Measurements from ENCODE around the gene CNOT10. TPM values are rescaled to one million over a fixed set of nuclear protein-coding genes. Genes with fewer than 3 reads are reported as not detected.

Gene CNOT10
- total and polyA plus RNA-seq, 4 donors = 14.1 to 57.5 (median 22.1) TPM

GRCh38 chr3:32681811-32682210 lies 3.2 kb upstream of the CNOT10 start:
- Histone ChIP-seq H3K27me3 (ENCODE audit: control insufficient read depth in 3 of 3, insufficient read depth in 3 of 3, low read length in 2 of 3) (no peaks in the 10 kb centered on the region), H3K27ac (ENCODE audit: low read depth in 1 of 2, low read length in 1 of 2) (no peak overlapping the region), H3K4me3 (no peak overlapping the region), H3K9ac (ENCODE audit: insufficient read depth in 1 of 2, low read length in 2 of 2) (no peak overlapping the region), H3K4me1 (ENCODE audit: control insufficient read depth in 5 of 5, insufficient read depth in 5 of 5, low read length in 5 of 5) (peaks cover 0 to 19% (median 5%) of the 10 kb centered on the region in 5 donors), H3K36me3 (ENCODE audit: control insufficient read depth in 4 of 4, insufficient read depth in 4 of 4, low read length in 4 of 4) (peaks cover 0 to 3% (median 0%) of the 10 kb centered on the region in 4 donors), H3K9me3 (ENCODE audit: control insufficient read depth in 4 of 4, insufficient read depth in 3 of 4, low read length in 3 of 4) (no peaks in the 10 kb centered on the region)
- ATAC-seq (ENCODE audit: insufficient read depth, low FRiP score) = no peak
- no peak for DNase-seq
- 92 to 93% methylated on average over 4 of the region's 4 CpGs for WGBS, 2 donors
- TF ChIP-seq CTCF (IDR thresholded peaks at IDR 0.05; ENCODE audit: control extremely low read depth, extremely low read depth) = no peak

GRCh38 chr3:32684029-32684799 lies 774 bp upstream of the CNOT10 start:
- peaks cover 0 to 21% (median 7%) of the 10 kb centered on the region in 5 donors for H3K4me1 ChIP-seq (ENCODE audit: control insufficient read depth in 5 of 5, insufficient read depth in 5 of 5, low read length in 5 of 5)
- peak overlapping the region in 1 of 2 donors; percentile 79 for H3K27ac ChIP-seq (ENCODE audit: low read depth in 1 of 2, low read length in 1 of 2)
- peaks cover 0 to 3% (median 1%) of the 10 kb centered on the region in 4 donors for H3K36me3 ChIP-seq (ENCODE audit: control insufficient read depth in 4 of 4, insufficient read depth in 4 of 4, low read length in 4 of 4)
- no peak for ATAC-seq (ENCODE audit: insufficient read depth, low FRiP score)
- peak in 1 of 3 donors; percentile 5 for DNase-seq
- peak overlapping the region in 1 of 2 donors; percentile 96 for H3K9ac ChIP-seq (ENCODE audit: insufficient read depth in 1 of 2, low read length in 2 of 2)
- no peak for TF ChIP-seq CTCF (IDR thresholded peaks at IDR 0.05; ENCODE audit: control extremely low read depth, extremely low read depth)
- no peaks in the 10 kb centered on the region for H3K27me3 ChIP-seq (ENCODE audit: control insufficient read depth in 3 of 3, insufficient read depth in 3 of 3, low read length in 2 of 3)
- no peaks in the 10 kb centered on the region for H3K9me3 ChIP-seq (ENCODE audit: control insufficient read depth in 4 of 4, insufficient read depth in 3 of 4, low read length in 3 of 4)
- no peak overlapping the region for H3K4me3 ChIP-seq
- WGBS, 2 donors = 41 to 44% methylated on average over 4 of the region's 4 CpGs

- peak overlapping the region; percentile 59 to 63 for H3K9ac ChIP-seq (ENCODE audit: insufficient read depth in 1 of 2, low read length in 2 of 2)
- DNase-seq = peak in 2 of 3 donors; percentile 33 to 54
- H3K4me3 ChIP-seq = peak overlapping the region; percentile 96
- H3K9me3 ChIP-seq (ENCODE audit: control insufficient read depth in 4 of 4, insufficient read depth in 3 of 4, low read length in 3 of 4) = no peaks in the 10 kb centered on the region
- ATAC-seq (ENCODE audit: insufficient read depth, low FRiP score) = no peak
- no peaks in the 10 kb centered on the region for H3K27me3 ChIP-seq (ENCODE audit: control insufficient read depth in 3 of 3, insufficient read depth in 3 of 3, low read length in 2 of 3)
- WGBS, 2 donors = 8 to 9% methylated on average over 26 of the region's 26 CpGs
- peak overlapping the region; percentile 91 to 93 for H3K27ac ChIP-seq (ENCODE audit: low read depth in 1 of 2, low read length in 1 of 2)
- H3K36me3 ChIP-seq (ENCODE audit: control insufficient read depth in 4 of 4, insufficient read depth in 4 of 4, low read length in 4 of 4) = peaks cover 0 to 9% (median 1%) of the 10 kb centered on the region in 4 donors
- no peak for TF ChIP-seq CTCF (IDR thresholded peaks at IDR 0.05; ENCODE audit: control extremely low read depth, extremely low read depth)
- H3K4me1 ChIP-seq (ENCODE audit: control insufficient read depth in 5 of 5, insufficient read depth in 5 of 5, low read length in 5 of 5) = peaks cover 0 to 21% (median 7%) of the 10 kb centered on the region in 5 donors
These were observed 676 bp downstream of the CNOT10 start for GRCh38 chr3:32685543-32686185.

Data from lung (tissue), 12 donors.